GM18511 (cell line): ENCODE results near the gene SLC7A5.
"Not testable (repeated sequence)": the region's sequence is repeated elsewhere in the genome, so short reads cannot be mapped to it uniquely, and the experiment has no call there.

Source experiments
- ATAC-seq: cut with Tn5 transposase; IDR thresholded peaks from one replicate; pipeline ENCODE4 v1.9.1; 2021; ENCODE audit warnings: mild to moderate bottlenecking, moderate library complexity; ENCODE audit not compliant: unreplicated experiment

Gene SLC7A5

GRCh38 chr16:87888346-87888745 is 19.0 kb upstream of the SLC7A5 start:
- not testable (repeated sequence) for ATAC-seq

- ATAC-seq, result not testable (repeated sequence)
Observed at GRCh38 chr16:87887931-87888330, 18.6 kb upstream of the SLC7A5 start.

- not testable (repeated sequence) for ATAC-seq
Observed at GRCh38 chr16:87885371-87885967, 16.2 kb upstream of the SLC7A5 start.

- ATAC-seq, result no peak
Observed at GRCh38 chr16:87882436-87883019, 13.2 kb upstream of the SLC7A5 start.

GRCh38 chr16:87881324-87882200 is 12.3 kb upstream of the SLC7A5 start:
- no peak for ATAC-seq

- ATAC-seq, result no peak
Observed at GRCh38 chr16:87880117-87880696, 10.9 kb upstream of the SLC7A5 start.

GRCh38 chr16:87879411-87880013 is 10.2 kb upstream of the SLC7A5 start:
- ATAC-seq, result not testable (repeated sequence)

GRCh38 chr16:87878704-87879103 is 9.4 kb upstream of the SLC7A5 start:
- ATAC-seq, result no peak

- ATAC-seq, result no peak
Observed at GRCh38 chr16:87877942-87878507, 8.7 kb upstream of the SLC7A5 start.

- ATAC-seq, result no peak
Observed at GRCh38 chr16:87874639-87875427, 5.5 kb upstream of the SLC7A5 start.

- ATAC-seq, result not testable (repeated sequence)
Observed at GRCh38 chr16:87870418-87871291, 1.3 kb upstream of the SLC7A5 start.

- not testable (repeated sequence) for ATAC-seq
Observed at GRCh38 chr16:87869879-87870417, 641 bp upstream of the SLC7A5 start.

GRCh38 chr16:87868254-87869029 is 865 bp downstream of the SLC7A5 start:
- ATAC-seq, result peak; percentile 39

- not testable (repeated sequence) for ATAC-seq
Observed at GRCh38 chr16:87865902-87866555, 3.3 kb downstream of the SLC7A5 start.

GRCh38 chr16:87864331-87864989 is 4.8 kb downstream of the SLC7A5 start:
- no peak for ATAC-seq

GRCh38 chr16:87863327-87863635 is 6.0 kb downstream of the SLC7A5 start:
- ATAC-seq, result not testable (repeated sequence)
